Esophagus muscularis mucosa (tissue), 3 donors: ENCODE results near the gene RNF144A.

Experiments
- CTCF ChIP-seq, 3 experiments: fragments of 200-600 bp in 2 of 3; fragments of 450-650 bp in 1 of 3; sonication (generic) in 2 of 3; IDR thresholded peaks; one replicate each; pipeline ENCODE4 v1.5.1; 2017 to 2019; ENCODE audit warnings: antibody characterized with exemption in 3 of 3, mild to moderate bottlenecking in 2 of 3, moderate library complexity in 1 of 3
- POLR2AphosphoS5 ChIP-seq, 2 donors: sonication (generic); formaldehyde crosslinking; IDR thresholded peaks; one replicate each; pipeline ENCODE4 v1.6.1; 2017; ENCODE audit warnings: antibody characterized with exemption in 2 of 2

GRCh38 chr2:6982449-6982848, 65.2 kb downstream of the RNF144A start:
- TF ChIP-seq CTCF (IDR thresholded peaks at IDR 0.05) (no peak), POLR2AphosphoS5 (IDR thresholded peaks at IDR 0.05) (no peak)
